DND-41 (cell line): Measurements from ENCODE around the gene ADRM1.

Source experiments
- CTCF ChIP-seq: IDR thresholded peaks from 2 replicates; pipeline ENCODE4 v1.5.1; 2012; ENCODE audit warnings: borderline replicate concordance, low read length, moderate library complexity, mild to moderate bottlenecking; ENCODE audit not compliant: poor library complexity, severe bottlenecking; ENCODE audit errors: extremely low read depth
- EZH2 ChIP-seq: IDR thresholded peaks from 3 replicates; pipeline ENCODE4 v1.6.1; 2012; ENCODE audit warnings: borderline replicate concordance, low read depth, mild to moderate bottlenecking, moderate library complexity, low read length, inconsistent platforms; ENCODE audit not compliant: severe bottlenecking

GRCh38 chr20:62289131-62289530 lies 13.7 kb upstream of the ADRM1 start:
- no peak for TF ChIP-seq CTCF
- no peak for TF ChIP-seq EZH2
